Measurements from ENCODE around the gene SCRN2.

The SCRN2 gene

GRCh38 chr17:47883589-47884426 lies 42.7 kb upstream of the SCRN2 start:
- DNase-seq (ENCODE audit: low read depth): no peak
- H3K4me3 ChIP-seq (ENCODE audit: control insufficient read depth, low read depth, low read length): no peak overlapping the region
- no peak for TF ChIP-seq CTCF (IDR thresholded peaks at IDR 0.05; ENCODE audit: control insufficient read depth, insufficient read depth, low read depth, low read length, missing control alignments)

- no peak for DNase-seq (ENCODE audit: low read depth)
- peak overlapping the region; percentile 18 for H3K4me3 ChIP-seq (ENCODE audit: control insufficient read depth, low read depth, low read length)
- no peak for TF ChIP-seq CTCF (IDR thresholded peaks at IDR 0.05; ENCODE audit: control insufficient read depth, insufficient read depth, low read depth, low read length, missing control alignments)
Observed at GRCh38 chr17:47882695-47883588, 41.9 kb upstream of the SCRN2 start.

GRCh38 chr17:47882247-47882646 lies 41.2 kb upstream of the SCRN2 start:
- DNase-seq (ENCODE audit: low read depth): peak; percentile 61
- H3K4me3 ChIP-seq (ENCODE audit: control insufficient read depth, low read depth, low read length): peak overlapping the region; percentile 18
- no peak for TF ChIP-seq CTCF (IDR thresholded peaks at IDR 0.05; ENCODE audit: control insufficient read depth, insufficient read depth, low read depth, low read length, missing control alignments)

- no peak overlapping the region for H3K4me3 ChIP-seq (ENCODE audit: control insufficient read depth, low read depth, low read length)
- no peak for DNase-seq (ENCODE audit: low read depth)
- no peak for TF ChIP-seq CTCF (IDR thresholded peaks at IDR 0.05; ENCODE audit: control insufficient read depth, insufficient read depth, low read depth, low read length, missing control alignments)
Observed at GRCh38 chr17:47879776-47880454, 38.8 kb upstream of the SCRN2 start.

GRCh38 chr17:47879028-47879585 lies 38.0 kb upstream of the SCRN2 start:
- H3K4me3 ChIP-seq (ENCODE audit: control insufficient read depth, low read depth, low read length): no peak overlapping the region
- DNase-seq (ENCODE audit: low read depth): peak; percentile 31
- no peak for TF ChIP-seq CTCF (IDR thresholded peaks at IDR 0.05; ENCODE audit: control insufficient read depth, insufficient read depth, low read depth, low read length, missing control alignments)
